Lung (tissue), 12 donors: ENCODE data around the gene SLC29A3. TPM values are rescaled to one million over a fixed set of nuclear protein-coding genes. Genes with fewer than 3 reads are reported as not detected.

Experiments used
- ATAC-seq: fragments of 200-7000 bp; cut with Tn5 transposase; one replicate; pipeline ENCODE4 v1.9.1; 2020; ENCODE audit warnings: moderate number of reproducible peaks; ENCODE audit not compliant: insufficient read depth, low FRiP score
- DNase-seq, 3 donors: peaks; one replicate each; pipeline ENCODE4 v3.0.0-alpha.2; 2013 to 2017
- H3K27ac ChIP-seq, 2 donors: one replicate each; pipeline ENCODE4 v1.5.1; 2013; ENCODE audit warnings: mild to moderate bottlenecking in 2 of 2, moderate library complexity in 2 of 2, control low read depth in 1 of 2, inconsistent platforms in 1 of 2, low read depth in 1 of 2, low read length in 1 of 2
- H3K27me3 ChIP-seq, 3 donors: one replicate each; pipeline ENCODE4 v1.5.1; 2013; ENCODE audit warnings: low read length in 2 of 3; ENCODE audit not compliant: control insufficient read depth in 3 of 3, insufficient read depth in 3 of 3
- H3K36me3 ChIP-seq, 4 donors: one replicate each; pipeline ENCODE4 v1.5.1; 2013; ENCODE audit warnings: low read length in 4 of 4, mild to moderate bottlenecking in 1 of 4, moderate library complexity in 1 of 4; ENCODE audit not compliant: control insufficient read depth in 4 of 4, insufficient read depth in 4 of 4
- H3K4me1 ChIP-seq, 5 donors: one replicate each; pipeline ENCODE4 v1.5.1; 2013; ENCODE audit warnings: low read length in 5 of 5, mild to moderate bottlenecking in 2 of 5, moderate library complexity in 1 of 5; ENCODE audit not compliant: control insufficient read depth in 5 of 5, insufficient read depth in 5 of 5
- H3K4me3 ChIP-seq: one replicate; pipeline ENCODE4 v1.5.1; 2013; ENCODE audit warnings: mild to moderate bottlenecking, control low read depth, moderate library complexity
- H3K9ac ChIP-seq, 2 donors: one replicate each; pipeline ENCODE4 v1.5.1; 2013; ENCODE audit warnings: low read length in 2 of 2, control low read depth in 1 of 2; ENCODE audit not compliant: insufficient read depth in 1 of 2
- H3K9me3 ChIP-seq, 4 donors: one replicate each; pipeline ENCODE4 v1.5.1; 2013; ENCODE audit warnings: low read length in 3 of 4, mild to moderate bottlenecking in 1 of 4, moderate library complexity in 1 of 4; ENCODE audit not compliant: control insufficient read depth in 4 of 4, insufficient read depth in 3 of 4
- CTCF ChIP-seq: IDR thresholded peaks from 2 replicates; pipeline ENCODE4 v1.5.1; 2012; ENCODE audit warnings: mild to moderate bottlenecking; ENCODE audit errors: control extremely low read depth, extremely low read depth
- WGBS, 2 donors: extraction: QIAGEN DNeasy Blood & Tissue Kit; methylation state at CpG; one replicate each; pipeline ENCODE4 v1.1.7; 2013; 5-methylcytosine and 5-hydroxymethylcytosine counted together
- polyA plus RNA-seq, 2 donors: library from polyadenylated mRNA; stranded (reverse); fragments of 200-250 nt; gene quantifications; one replicate each; pipeline ENCODE4 v1.2.1, GENCODE V29; 2013
- total RNA-seq, 2 donors: library from RNA; depleted of rRNA in 1 of 2; stranded (reverse); fragments of >200 nt in 1 of 2; gene quantifications; one replicate each; pipeline ENCODE4 v1.2.1, GENCODE V29; 2014 to 2021
- donor health status: control.
- donor health status: control.
- donor health status: Bipolar disorder and iron deficiency.
- donor health status: healthy.
- donor health status: DM: yes; HTN: yes; CAD: no.

The SLC29A3 gene
- total and polyA plus RNA-seq, 4 donors, result 4.9 to 9.6 (median 5.4) TPM

GRCh38 chr10:71401056-71401455, 82.0 kb downstream of the SLC29A3 start:
- Histone ChIP-seq H3K9ac (no peak overlapping the region), H3K27ac (no peak overlapping the region), H3K4me3 (no peak overlapping the region), H3K9me3 (no peaks in the 10 kb centered on the region), H3K4me1 (peaks cover 0 to 12% (median 6%) of the 10 kb centered on the region in 5 donors), H3K36me3 (no peaks in the 10 kb centered on the region), H3K27me3 (peaks cover 0 to 31% (median 19%) of the 10 kb centered on the region in 3 donors)
- WGBS, 2 donors, result 89 to 90% methylated on average over 7 of the region's 7 CpGs
- TF ChIP-seq CTCF, result no peak
- ATAC-seq (no peak), DNase-seq (no peak)

DNA sequence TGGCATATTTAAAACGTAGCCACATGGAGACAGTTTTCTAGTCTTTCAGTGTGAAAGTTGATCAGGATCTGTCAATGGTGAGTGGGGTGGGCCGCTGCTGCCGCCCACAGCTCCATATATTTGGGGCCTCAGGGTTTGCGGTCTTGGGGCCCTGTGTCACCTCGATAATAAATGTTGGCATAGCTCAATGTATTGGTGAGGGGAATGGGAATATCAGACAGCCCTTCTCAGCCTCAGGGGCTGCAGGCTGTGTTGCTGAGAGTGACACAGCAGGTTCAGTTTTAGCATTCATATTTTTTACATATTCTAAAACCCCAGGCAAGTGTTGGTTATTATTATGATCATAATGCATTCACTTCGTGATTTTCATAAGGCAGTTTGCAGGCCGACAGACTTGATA, 82.9 kb downstream of the SLC29A3 start:
- WGBS, 2 donors, result 94% methylated on average over 7 of the region's 7 CpGs
- H3K36me3 ChIP-seq, result no peaks in the 10 kb centered on the region
- no peaks in the 10 kb centered on the region for H3K9me3 ChIP-seq
- no peak overlapping the region for H3K9ac ChIP-seq
- no peak overlapping the region for H3K27ac ChIP-seq
- TF ChIP-seq CTCF, result no peak
- ATAC-seq, result no peak
- no peak for DNase-seq
- no peak overlapping the region for H3K4me3 ChIP-seq
- peaks cover 0 to 20% (median 8%) of the 10 kb centered on the region in 5 donors for H3K4me1 ChIP-seq
- H3K27me3 ChIP-seq, result peaks cover 0 to 31% (median 19%) of the 10 kb centered on the region in 3 donors

DNA sequence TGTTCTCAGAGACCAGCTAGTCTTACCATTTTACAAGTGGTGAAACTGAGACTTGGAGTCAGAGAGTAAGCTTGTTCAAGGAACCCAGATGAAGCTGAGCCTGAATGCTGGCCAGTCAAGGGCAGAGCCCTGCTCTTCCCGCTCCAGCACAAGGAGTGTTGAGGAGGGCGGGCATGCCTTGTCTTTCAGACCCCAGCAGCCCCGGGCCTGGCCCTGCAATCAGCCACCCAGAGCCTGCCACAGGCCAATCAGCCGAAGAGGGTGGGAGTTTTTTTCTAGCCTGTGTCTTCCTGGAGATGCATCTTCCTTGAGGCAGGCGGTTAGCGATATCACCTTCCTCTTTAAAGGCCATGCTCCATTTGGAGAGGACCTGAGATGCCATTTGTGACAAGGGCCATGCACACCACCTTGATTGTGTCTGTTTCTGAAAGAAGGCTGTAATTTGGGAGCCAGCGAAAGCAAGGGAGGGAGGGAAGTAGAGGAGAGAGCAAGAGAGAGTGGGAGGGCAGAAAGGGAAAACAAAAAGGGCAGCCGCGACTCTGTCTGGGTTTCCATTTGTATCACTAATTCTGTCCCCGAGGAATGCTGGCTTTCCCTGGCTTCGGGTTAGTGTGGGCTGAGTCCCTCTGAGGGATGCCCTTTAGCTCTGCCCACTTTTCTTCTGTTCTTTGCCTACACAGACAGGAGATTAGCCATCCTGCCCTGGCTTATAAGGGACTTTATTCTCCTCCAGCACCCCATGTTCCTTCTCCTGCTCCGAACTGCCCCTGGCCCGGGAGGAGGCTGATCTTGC, 85.6 kb downstream of the SLC29A3 start:
- DNase-seq (no peak), ATAC-seq (no peak)
- Histone ChIP-seq H3K36me3 (no peaks in the 10 kb centered on the region), H3K27ac (no peak overlapping the region), H3K4me3 (no peak overlapping the region), H3K9me3 (no peaks in the 10 kb centered on the region), H3K4me1 (peaks cover 0 to 14% (median 0%) of the 10 kb centered on the region in 5 donors), H3K9ac (no peak overlapping the region), H3K27me3 (peaks cover 0 to 5% (median 0%) of the 10 kb centered on the region in 3 donors)
- WGBS, 2 donors, result 73 to 84% methylated on average over 13 of the region's 13 CpGs
- no peak for TF ChIP-seq CTCF

DNA sequence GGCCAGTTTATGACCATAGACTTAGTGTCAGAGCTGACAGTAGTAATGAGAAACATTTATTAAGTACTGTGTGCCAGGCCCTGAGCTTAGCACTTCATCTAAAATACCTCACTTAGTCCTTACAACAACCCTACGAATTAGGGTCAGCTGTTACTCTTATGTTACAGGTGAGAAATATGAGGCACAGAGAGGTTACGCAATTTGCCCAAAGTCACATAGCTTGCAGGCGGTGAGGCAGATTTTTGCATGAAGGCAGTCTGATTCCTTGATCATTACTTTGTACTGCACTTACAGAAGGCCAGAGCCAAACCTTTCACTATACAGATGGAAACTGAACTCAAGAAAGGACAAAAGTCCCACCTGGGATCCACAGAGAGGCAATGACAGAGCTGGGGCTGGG, 87.8 kb downstream of the SLC29A3 start:
- Histone ChIP-seq H3K4me1 (peaks cover 0 to 14% (median 0%) of the 10 kb centered on the region in 5 donors), H3K27ac (no peak overlapping the region), H3K36me3 (no peaks in the 10 kb centered on the region), H3K4me3 (no peak overlapping the region), H3K9me3 (peaks cover 0 to 3% (median 2%) of the 10 kb centered on the region in 4 donors), H3K27me3 (no peaks in the 10 kb centered on the region), H3K9ac (no peak overlapping the region)
- 77 to 83% methylated on average over 3 of the region's 3 CpGs for WGBS, 2 donors
- no peak for ATAC-seq
- DNase-seq, result no peak
- no peak for TF ChIP-seq CTCF
